HG03521 (cell line): ENCODE measurements around the gene MTERF2.
"Not testable (repeated sequence)": the region's sequence is repeated elsewhere in the genome, so short reads cannot be mapped to it uniquely, and the experiment has no call there.

Experiments
- ATAC-seq: cut with Tn5 transposase; IDR thresholded peaks from one replicate; pipeline ENCODE4 v1.9.1; 2021; ENCODE audit warnings: mild to moderate bottlenecking, moderate library complexity; ENCODE audit not compliant: unreplicated experiment

MTERF2 gene

DNA sequence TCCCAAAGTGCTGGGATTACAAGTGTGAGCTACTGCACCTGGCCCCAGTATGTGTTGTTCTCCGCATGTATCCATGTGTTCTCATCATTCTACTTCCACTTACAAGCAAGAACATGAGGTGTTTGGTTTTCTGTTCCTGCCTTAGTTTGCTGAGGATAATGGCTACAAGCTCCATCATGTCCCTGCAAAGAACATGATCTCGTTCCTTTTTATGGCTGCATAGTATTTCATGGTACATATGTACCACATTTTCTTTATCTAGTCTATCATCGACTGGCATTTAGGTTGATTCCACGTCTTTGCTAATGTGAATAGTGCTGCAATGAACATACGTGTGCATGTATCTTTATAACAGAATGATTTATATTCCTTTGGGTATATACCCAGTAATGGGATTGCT lies 9.2 kb upstream of the MTERF2 start:
- ATAC-seq, result not testable (repeated sequence)

DNA sequence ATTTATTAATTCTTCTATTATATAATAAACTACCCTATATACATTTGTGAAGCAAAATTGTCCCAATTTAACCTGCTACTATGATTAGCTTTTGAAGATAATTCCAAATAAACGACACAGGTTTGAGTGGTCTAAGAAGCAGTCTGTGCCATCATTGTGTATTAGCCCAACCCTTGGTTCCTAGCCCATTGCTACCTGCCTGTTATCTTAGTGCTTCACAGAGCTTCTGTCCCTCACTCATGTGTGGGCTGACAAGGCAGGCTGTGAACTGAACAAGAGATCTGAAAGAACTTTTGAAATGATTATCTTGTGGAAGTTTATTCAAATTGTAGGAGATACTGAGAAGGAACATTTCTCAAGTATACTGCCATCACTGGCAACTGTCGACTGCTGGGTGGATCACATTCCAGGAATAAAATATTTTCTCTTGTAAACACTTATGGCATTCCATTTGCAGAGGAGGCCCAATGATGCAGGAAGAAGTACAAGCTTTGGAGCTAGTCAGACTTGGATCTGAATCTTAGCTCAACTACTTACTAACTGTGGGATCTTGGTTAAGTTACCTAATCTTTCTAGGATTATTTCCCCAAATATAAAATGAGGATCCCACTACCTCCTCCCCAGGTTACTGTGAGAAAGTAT lies 7.8 kb upstream of the MTERF2 start:
- ATAC-seq, result no peak

DNA sequence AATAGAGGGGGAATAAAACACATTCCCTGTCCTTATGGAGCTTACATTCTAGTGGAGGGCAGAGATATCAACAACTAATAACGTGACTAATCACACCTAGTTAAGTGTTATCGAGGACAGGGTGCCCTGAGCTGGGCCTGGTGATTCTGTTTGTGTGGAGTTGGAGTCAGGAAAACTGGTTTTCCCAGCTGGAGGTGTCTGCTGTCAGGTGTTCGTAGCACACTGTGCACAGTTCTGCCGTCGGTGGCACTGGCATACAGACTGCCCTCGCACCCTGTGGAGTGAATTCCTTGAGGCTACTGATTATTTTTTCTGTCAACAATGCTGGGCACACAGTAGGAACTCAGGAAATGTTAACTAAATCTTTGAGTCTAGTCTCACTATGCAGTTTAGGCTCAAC lies 900 bp upstream of the MTERF2 start:
- no peak for ATAC-seq

DNA sequence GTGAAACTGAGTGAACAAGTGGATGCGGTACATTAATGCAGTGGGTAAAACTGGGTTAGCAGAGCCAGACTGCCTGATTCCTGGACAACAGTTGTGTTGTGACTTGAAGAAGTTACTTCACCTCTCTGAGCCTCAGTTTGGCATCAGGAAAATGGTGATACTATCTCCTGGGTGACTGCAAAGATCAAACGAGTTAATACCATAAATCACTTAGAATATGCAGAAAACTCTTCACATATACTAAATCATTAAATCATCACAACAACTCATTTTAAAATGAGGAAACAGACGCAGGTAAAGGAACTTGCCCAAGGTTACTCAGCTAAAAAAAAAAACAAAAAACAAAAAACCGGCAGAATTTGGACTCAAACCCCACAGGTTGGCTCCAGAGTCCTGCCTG lies 811 bp downstream of the MTERF2 start:
- no peak for ATAC-seq

- no peak for ATAC-seq
Observed at GRCh38 chr12:106985479-106985878, 1.5 kb downstream of the MTERF2 start.

GRCh38 chr12:106984588-106985137 lies 2.3 kb downstream of the MTERF2 start:
- ATAC-seq, result no peak

GRCh38 chr12:106982229-106982628 lies 4.7 kb downstream of the MTERF2 start:
- no peak for ATAC-seq

- no peak for ATAC-seq
Observed at GRCh38 chr12:106981788-106982187, 5.2 kb downstream of the MTERF2 start.

- no peak for ATAC-seq
Observed at GRCh38 chr12:106980944-106981343, 6.0 kb downstream of the MTERF2 start.

- ATAC-seq, result no peak
Observed at GRCh38 chr12:106978035-106978800, 8.7 kb downstream of the MTERF2 start.

GRCh38 chr12:106976668-106977067 lies 10.3 kb downstream of the MTERF2 start:
- ATAC-seq, result no peak

DNA sequence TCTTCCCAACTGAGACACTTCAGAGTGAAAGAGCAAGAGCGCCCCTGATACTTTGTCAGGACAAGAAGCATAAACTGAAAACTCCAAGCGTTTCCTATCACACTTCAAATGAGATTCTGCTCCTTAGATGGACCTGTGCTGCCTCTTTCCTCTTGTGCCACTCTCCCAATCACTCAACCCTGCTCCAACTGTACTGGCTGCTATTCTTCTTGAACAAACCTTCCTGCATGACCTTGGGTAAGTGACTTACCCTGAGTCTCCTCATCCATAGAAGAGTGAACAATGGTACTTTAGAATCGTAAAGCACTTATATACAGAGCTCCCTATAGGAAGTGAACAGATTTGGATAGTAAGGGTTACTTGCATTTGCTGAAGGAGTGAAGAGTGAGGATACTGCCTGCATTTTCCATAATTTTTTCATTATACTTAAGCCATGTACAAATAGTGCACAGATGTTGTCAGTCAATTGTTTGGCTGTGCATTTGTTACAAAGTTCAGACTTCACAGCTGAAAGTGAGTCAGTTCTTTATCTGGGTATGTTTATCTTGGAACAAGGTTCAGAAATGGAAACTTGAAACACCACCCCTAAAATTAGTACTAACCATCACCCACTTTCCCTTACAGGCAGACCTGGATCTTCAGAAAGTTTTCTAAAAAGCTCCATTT lies 10.8 kb downstream of the MTERF2 start:
- no peak for ATAC-seq

GRCh38 chr12:106975098-106975497 lies 11.8 kb downstream of the MTERF2 start:
- ATAC-seq, result no peak

DNA sequence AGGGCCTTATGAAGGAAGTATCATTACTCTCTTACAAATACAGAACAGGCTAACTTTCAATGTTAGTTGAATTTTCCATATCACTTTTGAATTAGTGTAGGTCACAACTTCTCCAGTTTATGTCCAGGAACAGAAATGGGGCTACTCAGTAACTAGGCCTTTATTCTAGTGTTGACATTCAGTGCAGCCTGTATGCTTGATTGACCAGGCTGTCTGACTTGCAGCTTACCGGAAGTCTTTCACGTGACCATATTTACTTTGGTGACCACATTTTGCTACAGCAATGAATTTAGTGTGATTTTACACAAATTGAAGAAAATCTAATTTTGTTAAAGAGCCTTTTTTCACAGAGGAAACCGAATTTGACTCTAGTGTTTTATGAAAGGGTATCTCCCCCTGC lies 12.4 kb downstream of the MTERF2 start:
- ATAC-seq, result peak; percentile 79

DNA sequence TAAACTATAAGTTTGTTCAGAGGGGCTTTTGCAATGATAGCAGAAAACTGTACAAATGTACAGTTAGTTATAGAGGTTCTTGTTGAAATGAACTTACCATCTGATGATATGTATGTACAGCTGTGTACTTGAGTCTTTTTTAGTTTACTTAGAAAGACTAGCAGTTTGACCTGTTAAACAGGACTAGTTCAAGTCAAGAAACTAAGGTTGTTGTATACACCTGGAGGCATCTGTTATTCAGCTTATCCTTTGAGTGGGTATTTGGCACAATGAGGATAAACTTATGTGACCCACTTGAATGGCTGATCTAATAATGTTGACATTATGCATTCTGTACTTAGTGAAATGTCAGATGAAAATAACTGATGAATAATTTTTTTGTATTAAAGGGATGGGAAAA lies 13.4 kb downstream of the MTERF2 start:
- ATAC-seq, result no peak

DNA sequence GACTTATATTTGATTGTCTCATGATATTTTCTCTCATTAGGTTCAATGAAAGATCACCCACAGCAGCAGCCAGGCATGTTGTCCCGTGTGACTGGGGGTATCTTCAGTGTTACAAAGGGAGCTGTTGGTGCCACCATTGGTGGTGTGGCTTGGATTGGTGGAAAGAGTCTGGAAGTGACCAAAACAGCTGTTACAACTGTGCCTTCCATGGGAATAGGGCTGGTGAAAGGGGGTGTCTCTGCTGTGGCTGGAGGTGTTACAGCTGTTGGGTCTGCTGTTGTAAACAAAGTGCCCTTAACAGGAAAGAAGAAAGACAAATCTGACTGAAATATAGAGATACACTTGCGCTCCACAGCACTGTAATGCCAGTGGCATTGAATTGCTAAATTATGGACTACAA lies 15.9 kb downstream of the MTERF2 start:
- no peak for ATAC-seq

GRCh38 chr12:106964526-106964925 lies 22.4 kb downstream of the MTERF2 start:
- no peak for ATAC-seq

- no peak for ATAC-seq
Observed at GRCh38 chr12:106962286-106962685, 24.7 kb downstream of the MTERF2 start.

- no peak for ATAC-seq
Observed at GRCh38 chr12:106960443-106960842, 26.5 kb downstream of the MTERF2 start.

DNA sequence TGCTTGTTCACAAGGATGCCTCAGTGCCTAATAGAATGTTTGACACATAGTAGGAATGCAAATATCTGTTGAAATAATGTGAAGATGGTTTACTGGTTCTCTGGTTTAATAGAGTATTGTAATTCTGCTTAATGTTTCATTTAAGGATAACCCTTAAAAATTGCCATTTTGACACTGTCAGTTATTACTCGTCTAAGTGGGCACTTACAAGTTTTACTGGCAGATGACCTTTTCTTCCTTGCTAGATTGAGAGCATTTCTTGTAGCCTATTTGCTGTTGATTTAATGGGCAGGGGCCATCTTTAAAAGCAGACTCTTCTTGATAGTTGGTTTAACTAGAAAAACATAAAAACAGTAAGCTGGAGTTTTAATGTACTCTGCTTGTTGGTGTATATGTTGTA lies 29.4 kb downstream of the MTERF2 start:
- no peak for ATAC-seq

DNA sequence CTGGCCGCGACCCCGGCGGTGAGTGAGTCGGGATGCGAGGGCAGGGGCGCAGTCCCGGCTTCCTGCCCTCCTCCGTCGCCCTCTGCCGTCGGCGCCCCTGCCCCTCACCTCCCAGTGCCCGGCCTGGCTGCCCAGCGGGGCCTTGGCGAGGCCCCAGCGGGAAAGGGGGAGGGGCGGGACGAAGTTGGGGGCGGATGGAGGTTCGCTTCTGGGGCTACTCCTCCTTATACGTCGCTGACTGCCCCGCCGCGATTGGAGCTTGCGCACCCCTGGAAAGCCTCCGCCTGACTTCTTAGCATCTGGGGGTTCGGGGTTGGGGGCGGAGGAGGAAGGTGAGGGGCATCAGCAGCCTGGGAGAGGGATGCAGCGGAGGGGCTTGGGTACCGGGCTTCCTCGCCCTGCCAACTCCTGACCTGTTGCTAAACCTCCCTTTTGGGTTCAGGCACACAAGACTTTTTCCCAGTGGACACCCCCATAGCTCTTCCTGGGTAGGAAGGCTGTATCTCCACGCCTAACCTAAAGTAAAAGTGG lies 30.8 kb downstream of the MTERF2 start:
- peak; percentile 35 for ATAC-seq
